SU-DHL-6 (cell line): ENCODE data around the gene MYDGF.
"Not testable (repeated sequence)": the region's sequence is repeated elsewhere in the genome, so short reads cannot be mapped to it uniquely, and the experiment has no call there.

Source experiments
- H2AFZ ChIP-seq: fragments of 200-600 bp; sonication (generic); 2 replicates; pipeline ENCODE4 v1.6.1; 2014; ENCODE audit warnings: low read depth, mild to moderate bottlenecking, moderate library complexity, mixed read lengths, antibody characterized with exemption, low read length; ENCODE audit not compliant: severe bottlenecking
- H3F3A ChIP-seq: fragments of 200-600 bp; shearing (Covaris generic); 2 replicates; pipeline ENCODE4 v1.6.0; 2016; ENCODE audit warnings: antibody characterized with exemption, mild to moderate bottlenecking; ENCODE audit not compliant: insufficient read depth
- H3K27ac ChIP-seq: fragments of 200-600 bp; sonication (generic); 2 replicates; pipeline ENCODE4 v1.5.1; 2016; ENCODE audit warnings: low read depth, mild to moderate bottlenecking, low read length, moderate library complexity, mixed read lengths
- H3K27me3 ChIP-seq: fragments of 200-600 bp; sonication (generic), shearing (Covaris generic); 2 replicates; pipeline ENCODE4 v1.6.0; 2014; ENCODE audit warnings: mild to moderate bottlenecking, low read length
- H3K36me3 ChIP-seq: fragments of 200-600 bp; sonication (generic); 2 replicates; pipeline ENCODE4 v1.6.1; 2014; ENCODE audit warnings: mild to moderate bottlenecking, low read length, mixed read lengths
- H3K4me2 ChIP-seq: fragments of 300-600, 200-600 bp; shearing (Covaris generic), sonication (generic); 2 replicates; pipeline ENCODE4 v1.6.0; 2014; ENCODE audit warnings: low read length, low read depth, mild to moderate bottlenecking; ENCODE audit not compliant: poor library complexity, severe bottlenecking
- H3K4me3 ChIP-seq: fragments of 200-600 bp; sonication (generic); 2 replicates; pipeline ENCODE4 v1.5.1; 2014; ENCODE audit warnings: antibody characterized with exemption, low read length, mild to moderate bottlenecking, mixed read lengths; ENCODE audit not compliant: insufficient read depth, poor library complexity, severe bottlenecking
- H3K79me2 ChIP-seq: fragments of 200-600 bp; sonication (generic); 2 replicates; pipeline ENCODE4 v1.6.1; 2014; ENCODE audit warnings: mild to moderate bottlenecking, low read length, moderate library complexity; ENCODE audit not compliant: insufficient read depth
- H3K9ac ChIP-seq: fragments of 200-600 bp; sonication (generic); 2 replicates; pipeline ENCODE4 v1.7.0; 2014; ENCODE audit warnings: mild to moderate bottlenecking, low read length
- H3K9me2 ChIP-seq: fragments of 200-600 bp; sonication (generic); replicated peaks from 2 replicates; pipeline ENCODE4 v1.6.1; 2014; ENCODE audit warnings: low read length; ENCODE audit not compliant: insufficient read depth
- H3K9me3 ChIP-seq: fragments of 200-600 bp; sonication (generic); 2 replicates; pipeline ENCODE4 v1.6.1; 2014; ENCODE audit warnings: low read length, mixed read lengths; ENCODE audit not compliant: insufficient read depth
- H4K20me1 ChIP-seq: fragments of 200-600 bp; sonication (generic); 2 replicates; pipeline ENCODE4 v1.6.1; 2014; ENCODE audit warnings: low read depth, mild to moderate bottlenecking, antibody characterized with exemption, low read length, moderate library complexity, mixed read lengths
- EZH2phosphoT487 ChIP-seq: fragments of 200-600 bp; sonication (generic), shearing (Covaris generic); conservative IDR thresholded peaks from 2 replicates; pipeline ENCODE4 v1.6.1; 2018; ENCODE audit warnings: mild to moderate bottlenecking, antibody characterized with exemption, low read length, moderate library complexity, mixed read lengths
- TF ChIP-seq, protein P1 (sequence below): fragments of 200-600 bp; sonication (generic); IDR thresholded peaks from one replicate; pipeline ENCODE4 v1.5.1; 2017; ENCODE audit warnings: antibody characterized with exemption, mild to moderate bottlenecking, low read length, moderate library complexity; ENCODE audit not compliant: insufficient read depth, poor library complexity, severe bottlenecking

Gene MYDGF

GRCh38 chr19:4717191-4717965 lies 47.2 kb upstream of the MYDGF start:
- no peaks in the 10 kb centered on the region for H3K9me2 ChIP-seq
- no peak overlapping the region for H3K27ac ChIP-seq
- no peak overlapping the region for H3K4me2 ChIP-seq
- no peak overlapping the region for H2AFZ ChIP-seq
- no peaks in the 10 kb centered on the region for H3F3A ChIP-seq
- H3K79me2 ChIP-seq, result peaks cover 15% of the 10 kb centered on the region
- no peak overlapping the region for H3K9ac ChIP-seq
- no peak for TF ChIP-seq EZH2phosphoT487
- H3K27me3 ChIP-seq, result no peaks in the 10 kb centered on the region
- H3K36me3 ChIP-seq, result no peaks in the 10 kb centered on the region
- no peaks in the 10 kb centered on the region for H3K9me3 ChIP-seq
- no peak overlapping the region for H3K4me3 ChIP-seq
- H4K20me1 ChIP-seq, result no peaks in the 10 kb centered on the region

GRCh38 chr19:4715529-4716221 lies 45.5 kb upstream of the MYDGF start:
- Histone ChIP-seq H3K4me3 (no peak overlapping the region), H3K9me2 (no peaks in the 10 kb centered on the region), H3K4me2 (no peak overlapping the region), H3K9ac (no peak overlapping the region), H3K79me2 (no peaks in the 10 kb centered on the region; the same call in 1 of the 2 replicates), H3K36me3 (no peaks in the 10 kb centered on the region), H3K9me3 (no peaks in the 10 kb centered on the region), H3K27ac (no peak overlapping the region), H4K20me1 (no peaks in the 10 kb centered on the region), H3F3A (no peaks in the 10 kb centered on the region), H3K27me3 (no peaks in the 10 kb centered on the region), H2AFZ (no peak overlapping the region)
- TF ChIP-seq, protein P1, sequence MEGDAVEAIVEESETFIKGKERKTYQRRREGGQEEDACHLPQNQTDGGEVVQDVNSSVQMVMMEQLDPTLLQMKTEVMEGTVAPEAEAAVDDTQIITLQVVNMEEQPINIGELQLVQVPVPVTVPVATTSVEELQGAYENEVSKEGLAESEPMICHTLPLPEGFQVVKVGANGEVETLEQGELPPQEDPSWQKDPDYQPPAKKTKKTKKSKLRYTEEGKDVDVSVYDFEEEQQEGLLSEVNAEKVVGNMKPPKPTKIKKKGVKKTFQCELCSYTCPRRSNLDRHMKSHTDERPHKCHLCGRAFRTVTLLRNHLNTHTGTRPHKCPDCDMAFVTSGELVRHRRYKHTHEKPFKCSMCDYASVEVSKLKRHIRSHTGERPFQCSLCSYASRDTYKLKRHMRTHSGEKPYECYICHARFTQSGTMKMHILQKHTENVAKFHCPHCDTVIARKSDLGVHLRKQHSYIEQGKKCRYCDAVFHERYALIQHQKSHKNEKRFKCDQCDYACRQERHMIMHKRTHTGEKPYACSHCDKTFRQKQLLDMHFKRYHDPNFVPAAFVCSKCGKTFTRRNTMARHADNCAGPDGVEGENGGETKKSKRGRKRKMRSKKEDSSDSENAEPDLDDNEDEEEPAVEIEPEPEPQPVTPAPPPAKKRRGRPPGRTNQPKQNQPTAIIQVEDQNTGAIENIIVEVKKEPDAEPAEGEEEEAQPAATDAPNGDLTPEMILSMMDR, result no peak
- no peak for TF ChIP-seq EZH2phosphoT487

DNA sequence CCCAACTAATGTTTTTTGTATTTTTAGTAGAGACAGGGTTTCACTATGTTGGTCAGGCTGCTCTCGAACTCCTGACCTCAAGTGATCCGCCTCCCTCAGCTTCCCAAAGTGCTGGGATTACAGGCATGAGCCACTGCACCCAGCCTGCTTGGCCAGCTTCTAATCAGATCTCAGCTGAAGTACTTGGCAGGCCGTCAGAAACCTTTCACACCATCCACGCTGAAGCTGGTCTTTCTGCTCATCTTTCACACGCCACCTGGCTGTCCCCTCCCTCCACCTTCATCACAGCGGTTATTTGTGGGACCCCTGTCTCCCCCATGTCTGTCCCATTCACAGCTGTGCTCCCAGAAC lies 45.0 kb upstream of the MYDGF start:
- not testable (repeated sequence) for H3K9me2 ChIP-seq, H2AFZ ChIP-seq, H3K4me2 ChIP-seq, H3K27ac ChIP-seq, H4K20me1 ChIP-seq, H3K9me3 ChIP-seq, H3K4me3 ChIP-seq, H3K36me3 ChIP-seq, H3K9ac ChIP-seq, H3K79me2 ChIP-seq, H3F3A ChIP-seq, H3K27me3 ChIP-seq

GRCh38 chr19:4714016-4714415 lies 43.9 kb upstream of the MYDGF start:
- H3K36me3 ChIP-seq, result no peaks in the 10 kb centered on the region
- no peaks in the 10 kb centered on the region for H3K9me3 ChIP-seq
- TF ChIP-seq, protein P1, result no peak
- no peak for TF ChIP-seq EZH2phosphoT487
- no peaks in the 10 kb centered on the region for H3F3A ChIP-seq
- no peak overlapping the region for H3K27ac ChIP-seq
- no peaks in the 10 kb centered on the region for H3K27me3 ChIP-seq
- H3K4me2 ChIP-seq, result no peak overlapping the region
- H3K9ac ChIP-seq, result no peak overlapping the region
- H3K4me3 ChIP-seq, result no peak overlapping the region
- no peak overlapping the region for H2AFZ ChIP-seq
- no peaks in the 10 kb centered on the region for H4K20me1 ChIP-seq
- no peaks in the 10 kb centered on the region for H3K79me2 ChIP-seq
- no peaks in the 10 kb centered on the region for H3K9me2 ChIP-seq
